Pancreas (tissue), 10 donors: Measurements from ENCODE around the gene NUDT4. TPM values are rescaled to one million over a fixed set of nuclear protein-coding genes. Genes with fewer than 3 reads are reported as not detected.
"Not testable (repeated sequence)": the region's sequence is repeated elsewhere in the genome, so short reads cannot be mapped to it uniquely, and the experiment has no call there.

Experiments
- ATAC-seq, 4 donors: fragments of 200-7000 bp; cut with Tn5 transposase; one replicate each; pipeline versions ENCODE4 v1.8.0 to v1.9.1; 2020; ENCODE audit warnings: mild to moderate bottlenecking in 4 of 4, moderate library complexity in 4 of 4
- DNase-seq, 6 donors: peaks; one replicate each; pipeline ENCODE4 v3.0.0-alpha.2; 2020
- FAIRE-seq: peaks from 2 replicates; lab custom pipeline; 2012; peaks lifted over from hg19 to GRCh38; lab: Jason Lieb, UNC
- H3K27ac ChIP-seq, 4 donors: fragments of 200-600 bp; sonication (generic); 1 replicate in 3 of 4; 2 replicates in 1 of 4; pipeline versions ENCODE4 v1.5.0 to v1.8.0; 2020
- H3K27me3 ChIP-seq, 4 donors: fragments of 200-600 bp; one replicate each; pipeline ENCODE4 v1.8.0; 2021
- H3K36me3 ChIP-seq, 3 donors: fragments of 200-600 bp; sonication (generic) in 1 of 3; one replicate each; pipeline versions ENCODE4 v1.5.0 to v1.8.0; 2020 to 2021
- H3K4me1 ChIP-seq, 3 donors: fragments of 200-600 bp; one replicate each; pipeline ENCODE4 v1.8.0; 2021
- H3K4me3 ChIP-seq, 4 donors: fragments of 200-600 bp; sonication (generic) in 2 of 4; one replicate each; pipeline versions ENCODE4 v1.5.0 to v1.8.0; 2020 to 2021
- H3K9me3 ChIP-seq, 4 donors: fragments of 200-600 bp; one replicate each; pipeline ENCODE4 v1.8.0; 2021
- WGBS, 2 donors: extraction: QIAGEN DNeasy Blood & Tissue Kit; methylation state at CpG; one replicate each; pipeline ENCODE4 v1.1.7; 2013; 5-methylcytosine and 5-hydroxymethylcytosine counted together
- intact Hi-C, 3 donors: fragments of 100-400 bp; cut with DNase I; formaldehyde crosslinking; loops; one replicate each; pipeline versions ENCODE4 v1.11.1 to v1.14.2; 2022
- polyA plus RNA-seq, 2 donors: library from polyadenylated mRNA; stranded (reverse); fragments of 200-250 nt; gene quantifications; one replicate each; pipeline ENCODE4 v1.2.3, GENCODE V29; 2013
- total RNA-seq, 6 donors: library from RNA; stranded (reverse); fragmentation: NEBNext Ultra II Directional in 4 of 6; extraction: Animal tissue kit (Norgen Biotek cat#: 25700) in 4 of 6; gene quantifications; one replicate each; pipeline versions ENCODE4 v1.2.1 to v1.2.4, GENCODE V29; 2021 to 2023
- TF ChIP-seq, protein P1 (sequence below), 4 donors: fragments of 200-600 bp; sonication (generic) in 3 of 4; IDR thresholded peaks; one replicate each; pipeline versions ENCODE4 v1.5.0 to v1.8.0; 2021; ENCODE audit warnings: antibody characterized with exemption in 4 of 4
- donor health status: healthy with polysubstance abuse.
- donor health status: DM: no; HTN: no; CAD: no; lungs with moderate emphysema.
- donor health status: DM: no; HTN: no; CAD: no.
- donor health status: control.
- donor health status: control.
- donor health status: Bipolar disorder and iron deficiency.
- donor health status: DM: yes; HTN: yes; CAD: no.
- donor health status: DM: no; HTN: no; CAD: no.
- donor health status: DM: no; HTN: no; CAD: no.
- donor health status: DM: yes; HTN: yes; CAD: no.

The NUDT4 gene
- total and polyA plus RNA-seq, 8 donors = 16.0 to 77.5 (median 45.5) TPM

DNA sequence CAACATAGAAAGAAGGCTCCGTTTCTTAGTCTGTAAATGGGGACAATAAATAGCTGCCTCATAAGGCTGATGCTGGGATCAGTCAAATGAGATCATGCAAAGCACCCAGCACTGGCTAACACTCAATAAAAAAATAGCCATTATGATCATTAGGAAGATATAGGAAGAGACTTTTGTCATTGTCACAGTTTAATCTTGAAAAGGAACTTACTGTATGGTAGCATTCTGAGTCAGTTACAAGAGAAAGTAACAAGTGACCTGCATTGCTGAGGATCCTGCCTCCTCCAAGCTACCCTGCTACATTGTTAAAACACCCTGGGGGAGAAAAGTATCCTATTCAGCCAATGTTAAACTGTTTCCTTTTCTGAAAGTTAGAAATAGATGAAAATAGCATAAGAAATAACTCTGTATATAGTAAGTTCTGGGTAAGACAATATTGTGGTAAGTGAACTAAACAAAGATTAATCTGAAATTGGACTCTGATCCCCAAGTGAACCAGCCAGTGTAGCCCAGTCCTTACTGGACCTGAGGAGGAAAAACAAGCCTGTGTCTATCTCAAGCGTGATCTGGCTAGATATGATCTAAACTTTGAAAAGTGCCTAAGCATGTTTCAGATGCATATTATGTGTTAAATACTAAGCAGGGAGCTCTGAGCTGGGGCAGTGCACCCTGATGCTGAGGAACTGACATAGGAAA, 3.6 kb upstream of the NUDT4 start:
- Histone ChIP-seq H3K4me1 (peaks cover 0 to 7% (median 7%) of the 10 kb centered on the region in 3 donors), H3K36me3 (no peaks in the 10 kb centered on the region), H3K4me3 (no peak overlapping the region), H3K9me3 (no peaks in the 10 kb centered on the region), H3K27ac (no peak overlapping the region), H3K27me3 (no peaks in the 10 kb centered on the region)
- TF ChIP-seq, protein P1, sequence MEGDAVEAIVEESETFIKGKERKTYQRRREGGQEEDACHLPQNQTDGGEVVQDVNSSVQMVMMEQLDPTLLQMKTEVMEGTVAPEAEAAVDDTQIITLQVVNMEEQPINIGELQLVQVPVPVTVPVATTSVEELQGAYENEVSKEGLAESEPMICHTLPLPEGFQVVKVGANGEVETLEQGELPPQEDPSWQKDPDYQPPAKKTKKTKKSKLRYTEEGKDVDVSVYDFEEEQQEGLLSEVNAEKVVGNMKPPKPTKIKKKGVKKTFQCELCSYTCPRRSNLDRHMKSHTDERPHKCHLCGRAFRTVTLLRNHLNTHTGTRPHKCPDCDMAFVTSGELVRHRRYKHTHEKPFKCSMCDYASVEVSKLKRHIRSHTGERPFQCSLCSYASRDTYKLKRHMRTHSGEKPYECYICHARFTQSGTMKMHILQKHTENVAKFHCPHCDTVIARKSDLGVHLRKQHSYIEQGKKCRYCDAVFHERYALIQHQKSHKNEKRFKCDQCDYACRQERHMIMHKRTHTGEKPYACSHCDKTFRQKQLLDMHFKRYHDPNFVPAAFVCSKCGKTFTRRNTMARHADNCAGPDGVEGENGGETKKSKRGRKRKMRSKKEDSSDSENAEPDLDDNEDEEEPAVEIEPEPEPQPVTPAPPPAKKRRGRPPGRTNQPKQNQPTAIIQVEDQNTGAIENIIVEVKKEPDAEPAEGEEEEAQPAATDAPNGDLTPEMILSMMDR (IDR thresholded peaks at IDR 0.05) = no peak
- intact Hi-C loops = no loop called here
- WGBS, 2 donors = 49 to 60% methylated on average over 2 of the region's 2 CpGs
- DNase-seq = no peak
- ATAC-seq = no peak
- FAIRE-seq = no peak

DNA sequence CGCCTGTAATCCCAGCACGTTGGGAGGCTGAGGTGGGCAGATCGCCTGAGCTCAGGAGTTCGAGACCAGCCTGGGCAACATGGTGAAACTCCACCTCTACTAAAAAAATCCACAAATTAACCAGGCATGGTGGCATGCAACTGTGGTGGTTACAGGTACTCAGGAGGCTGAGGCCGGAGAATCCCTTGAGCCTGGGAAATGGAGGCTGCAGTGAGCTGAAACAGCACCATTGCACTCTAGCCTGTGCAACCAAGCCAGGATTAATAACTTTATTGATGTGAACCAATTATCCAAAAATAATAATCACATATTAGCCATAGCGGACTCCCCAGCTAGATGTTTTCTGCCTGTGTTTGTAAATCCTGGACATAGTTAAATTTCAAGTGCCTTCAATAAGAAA, 1.8 kb upstream of the NUDT4 start:
- no peaks in the 10 kb centered on the region for H3K36me3 ChIP-seq
- peak overlapping the region in 2 of 4 donors; percentile 85 to 95 for H3K4me3 ChIP-seq
- ATAC-seq (no peak), FAIRE-seq (no peak), DNase-seq (no peak)
- no peaks in the 10 kb centered on the region for H3K27me3 ChIP-seq
- no peaks in the 10 kb centered on the region for H3K9me3 ChIP-seq
- peak overlapping the region in 2 of 4 donors; percentile 93 to 95 for H3K27ac ChIP-seq
- H3K4me1 ChIP-seq = peaks cover 6 to 7% (median 7%) of the 10 kb centered on the region in 3 donors
- 92 to 94% methylated on average over 6 of the region's 6 CpGs for WGBS, 2 donors
- TF ChIP-seq, protein P1 (IDR thresholded peaks at IDR 0.05) = no peak
- intact Hi-C loops = no loop called here

DNA sequence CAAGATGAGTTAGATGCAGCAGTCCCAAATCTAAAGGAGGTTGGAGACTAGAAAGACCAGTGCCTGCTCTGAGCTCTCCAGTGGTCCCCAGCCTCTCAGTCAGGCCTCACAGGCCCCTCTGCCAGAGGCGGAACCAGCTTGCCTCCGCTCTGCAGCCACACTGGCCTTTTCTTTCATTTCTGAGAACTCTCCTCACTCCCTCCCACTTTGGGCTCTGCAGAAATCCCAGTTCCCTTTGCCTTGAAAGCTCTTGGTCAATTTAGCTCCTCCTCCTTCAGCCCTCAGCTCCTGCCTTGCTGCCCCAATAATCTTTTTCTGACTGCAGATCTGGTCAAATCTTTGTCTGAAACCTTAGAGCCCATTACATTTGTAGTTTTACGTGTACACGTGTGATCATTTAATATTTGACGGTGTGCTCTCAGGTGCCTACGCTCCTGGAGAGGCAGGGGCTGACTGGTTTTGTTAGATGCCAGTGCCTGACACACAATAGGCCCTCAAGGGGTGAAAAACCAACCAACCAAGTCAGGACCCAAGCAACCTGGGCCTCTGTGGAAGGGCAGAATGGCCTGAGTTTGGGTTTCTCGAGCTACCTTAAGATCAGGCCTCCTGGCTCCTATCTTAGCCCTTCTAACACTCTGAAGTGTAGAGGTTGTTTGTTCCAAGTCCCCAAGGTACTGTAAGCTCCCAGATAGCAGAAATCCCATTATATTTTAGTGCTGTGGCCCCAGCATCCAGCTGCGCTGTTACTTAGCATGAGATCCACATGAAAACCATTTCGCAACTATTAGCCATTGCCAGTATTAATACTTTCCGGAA, 1.1 kb upstream of the NUDT4 start:
- peak overlapping the region; percentile 78 to 95 (median 90) for H3K27ac ChIP-seq
- FAIRE-seq (no peak), DNase-seq (peak in 1 of 6 donors; percentile 28), ATAC-seq (peak in 1 of 4 donors; percentile 15)
- WGBS, 2 donors = 68 to 73% methylated on average over 10 of the region's 10 CpGs
- TF ChIP-seq, protein P1 (IDR thresholded peaks at IDR 0.05) = no peak
- H3K4me3 ChIP-seq = peak overlapping the region in 3 of 4 donors; percentile 0 to 95 (median 85)
- H3K27me3 ChIP-seq = no peaks in the 10 kb centered on the region
- H3K9me3 ChIP-seq = no peaks in the 10 kb centered on the region
- no peaks in the 10 kb centered on the region for H3K36me3 ChIP-seq
- H3K4me1 ChIP-seq = peaks cover 7 to 13% (median 9%) of the 10 kb centered on the region in 3 donors
- intact Hi-C loops = no loop called here

DNA sequence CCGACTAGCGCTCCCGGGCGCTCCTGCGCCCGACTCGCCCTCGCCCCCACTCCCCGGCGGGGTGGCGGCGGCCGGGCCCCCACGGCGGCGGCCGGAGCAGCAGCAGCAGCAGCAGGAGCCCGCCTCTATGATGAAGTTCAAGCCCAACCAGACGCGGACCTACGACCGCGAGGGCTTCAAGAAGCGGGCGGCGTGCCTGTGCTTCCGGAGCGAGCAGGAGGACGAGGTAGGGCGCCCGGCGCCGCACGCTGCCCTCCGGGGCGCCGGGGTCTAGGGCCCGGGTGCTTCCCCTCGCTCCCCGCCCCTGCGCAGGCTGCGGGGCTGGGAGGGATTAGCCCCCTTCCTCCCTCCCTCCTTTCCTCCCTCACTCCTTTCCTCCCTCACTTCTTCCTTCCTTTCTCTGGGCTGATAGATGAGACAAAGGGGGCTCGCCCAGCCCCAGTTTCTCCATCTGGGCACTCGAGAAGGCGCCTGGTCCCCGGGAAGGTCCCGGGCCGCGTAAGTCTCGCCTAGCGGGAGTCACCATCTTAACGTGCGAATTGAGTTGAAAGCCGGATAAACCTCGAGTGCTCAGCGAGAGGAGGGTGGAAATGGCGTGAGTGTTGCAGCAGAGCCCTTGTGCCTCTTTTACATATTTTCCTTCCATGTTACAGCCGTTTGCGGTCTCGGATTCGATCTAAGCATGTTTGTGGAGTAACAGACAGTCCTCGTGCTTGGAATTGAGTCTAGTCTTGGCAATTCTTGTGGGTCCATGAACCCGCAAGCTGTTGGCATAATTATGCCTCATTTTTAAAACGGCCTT, 672 bp downstream of the NUDT4 start:
- ATAC-seq = peak; percentile 19 to 56 (median 34)
- Histone ChIP-seq H3K4me1 (peaks cover 7 to 13% (median 9%) of the 10 kb centered on the region in 3 donors), H3K27ac (peak overlapping the region; percentile 85 to 95 (median 90)), H3K4me3 (peak overlapping the region; percentile 78 to 95 (median 83))
- H3K9me3 ChIP-seq, H3K36me3 ChIP-seq, FAIRE-seq, H3K27me3 ChIP-seq, intact Hi-C loops: not testable (repeated sequence)
- WGBS, 2 donors = 0% methylated on average over 41 to 46 of the region's 64 CpGs
- DNase-seq = peak in 4 of 6 donors; percentile 33 to 70 (median 53)

DNA sequence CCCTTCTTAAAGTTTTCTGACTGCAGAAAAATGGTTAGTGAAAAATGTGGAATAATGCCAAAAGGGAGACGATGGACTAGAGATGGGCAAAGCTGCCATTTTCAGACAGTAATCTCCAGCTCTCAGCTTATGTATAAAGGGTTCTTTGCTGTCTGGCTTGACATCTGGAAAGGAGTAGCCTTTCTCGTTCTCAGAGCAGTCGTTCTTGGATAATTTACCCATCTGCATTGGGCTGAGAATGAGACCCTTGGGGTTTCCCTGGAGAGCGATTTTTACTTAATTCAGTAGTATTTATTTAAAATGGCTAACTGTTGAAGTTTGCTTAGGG, 1.2 kb downstream of the NUDT4 start:
- Histone ChIP-seq H3K4me1 (peaks cover 7 to 13% (median 7%) of the 10 kb centered on the region in 3 donors), H3K4me3 (peak overlapping the region; percentile 78 to 95 (median 83)), H3K9me3 (no peaks in the 10 kb centered on the region), H3K27ac (peak overlapping the region; percentile 85 to 95 (median 90)), H3K36me3 (no peaks in the 10 kb centered on the region), H3K27me3 (no peaks in the 10 kb centered on the region)
- FAIRE-seq (no peak), DNase-seq (no peak), ATAC-seq (no peak)
- 0 to 1% methylated on average over 4 of the region's 4 CpGs for WGBS, 2 donors
- TF ChIP-seq, protein P1 (IDR thresholded peaks at IDR 0.05) = no peak
- intact Hi-C loops = no loop called here
